MM.1S (cell line): ENCODE data around the gene GALNT7.

Experiments used
- EZH2 ChIP-seq: fragments of 300-600 bp; sonication (generic); optimal IDR thresholded peaks from 2 replicates; pipeline ENCODE3; 2017; ENCODE audit warnings: low read depth, mild to moderate bottlenecking, antibody characterized with exemption, low read length, mixed read lengths
- EZH2phosphoT487 ChIP-seq: fragments of 300-600 bp; sonication (generic); IDR thresholded peaks from 2 replicates; pipeline ENCODE4 v1.6.1; 2018; ENCODE audit warnings: antibody characterized with exemption, low read length
- TF ChIP-seq, protein P1 (sequence below): fragments of 300-600 bp; sonication (generic); IDR thresholded peaks from 2 replicates; pipeline ENCODE4 v1.5.1; 2016; ENCODE audit warnings: antibody characterized with exemption, low read length, mixed read lengths

DNA sequence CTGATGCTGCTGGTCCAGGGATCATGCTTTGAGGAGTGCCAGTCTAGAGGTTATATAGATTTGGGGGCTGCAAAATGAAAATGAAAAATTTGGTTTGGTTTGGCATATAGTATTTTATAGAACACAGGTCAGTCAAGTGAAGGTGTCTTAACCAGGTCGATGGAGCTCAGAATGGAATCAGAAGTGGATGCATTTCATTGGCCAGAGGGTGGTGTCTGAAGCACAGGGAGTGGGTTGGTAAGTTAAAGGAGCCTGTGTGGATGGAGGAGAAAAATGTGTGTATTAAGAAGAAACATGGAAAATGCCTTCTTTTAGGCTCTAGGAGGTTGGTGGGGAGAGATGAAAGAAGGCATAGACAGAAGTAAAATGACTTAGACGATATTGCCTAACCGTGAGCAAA is 8.6 kb downstream of the GALNT7 start:
- TF ChIP-seq, protein P1, sequence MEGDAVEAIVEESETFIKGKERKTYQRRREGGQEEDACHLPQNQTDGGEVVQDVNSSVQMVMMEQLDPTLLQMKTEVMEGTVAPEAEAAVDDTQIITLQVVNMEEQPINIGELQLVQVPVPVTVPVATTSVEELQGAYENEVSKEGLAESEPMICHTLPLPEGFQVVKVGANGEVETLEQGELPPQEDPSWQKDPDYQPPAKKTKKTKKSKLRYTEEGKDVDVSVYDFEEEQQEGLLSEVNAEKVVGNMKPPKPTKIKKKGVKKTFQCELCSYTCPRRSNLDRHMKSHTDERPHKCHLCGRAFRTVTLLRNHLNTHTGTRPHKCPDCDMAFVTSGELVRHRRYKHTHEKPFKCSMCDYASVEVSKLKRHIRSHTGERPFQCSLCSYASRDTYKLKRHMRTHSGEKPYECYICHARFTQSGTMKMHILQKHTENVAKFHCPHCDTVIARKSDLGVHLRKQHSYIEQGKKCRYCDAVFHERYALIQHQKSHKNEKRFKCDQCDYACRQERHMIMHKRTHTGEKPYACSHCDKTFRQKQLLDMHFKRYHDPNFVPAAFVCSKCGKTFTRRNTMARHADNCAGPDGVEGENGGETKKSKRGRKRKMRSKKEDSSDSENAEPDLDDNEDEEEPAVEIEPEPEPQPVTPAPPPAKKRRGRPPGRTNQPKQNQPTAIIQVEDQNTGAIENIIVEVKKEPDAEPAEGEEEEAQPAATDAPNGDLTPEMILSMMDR = no peak
- TF ChIP-seq EZH2 (no peak), EZH2phosphoT487 (no peak)
